ENCODE measurements around the gene SBK2.
A peak's percentile ranks its signal among the peaks of the same experiment; 100 is the strongest.

SBK2 gene

GRCh38 chr19:55554302-55554701 is 17.4 kb upstream of the SBK2 start:
- no peak for DNase-seq (ENCODE audit: low read depth, low spot score)

GRCh38 chr19:55553217-55554182 is 16.6 kb upstream of the SBK2 start:
- peak; percentile 43 for DNase-seq (ENCODE audit: low read depth, low spot score)

DNA sequence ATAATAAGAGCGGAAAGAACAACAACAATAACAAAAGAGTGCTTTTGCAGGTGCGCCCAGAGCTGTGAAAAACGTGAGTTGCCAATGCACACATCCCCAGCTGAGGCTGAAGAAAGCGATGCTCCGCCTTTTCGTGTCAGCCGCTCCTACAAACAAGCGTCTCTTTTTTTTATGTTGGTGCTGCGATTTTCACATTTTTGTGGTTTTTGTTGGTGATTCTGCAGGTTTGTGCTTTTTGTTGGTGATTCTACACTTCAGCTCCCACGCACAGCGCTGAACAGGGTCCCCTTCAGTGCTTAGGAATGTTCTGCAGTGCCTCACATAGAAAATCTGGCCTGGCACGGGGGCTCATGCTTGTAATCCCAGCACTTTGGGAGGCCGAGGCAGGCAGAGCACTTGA is 15.7 kb upstream of the SBK2 start:
- DNase-seq (ENCODE audit: low read depth, low spot score): peak; percentile 97

DNA sequence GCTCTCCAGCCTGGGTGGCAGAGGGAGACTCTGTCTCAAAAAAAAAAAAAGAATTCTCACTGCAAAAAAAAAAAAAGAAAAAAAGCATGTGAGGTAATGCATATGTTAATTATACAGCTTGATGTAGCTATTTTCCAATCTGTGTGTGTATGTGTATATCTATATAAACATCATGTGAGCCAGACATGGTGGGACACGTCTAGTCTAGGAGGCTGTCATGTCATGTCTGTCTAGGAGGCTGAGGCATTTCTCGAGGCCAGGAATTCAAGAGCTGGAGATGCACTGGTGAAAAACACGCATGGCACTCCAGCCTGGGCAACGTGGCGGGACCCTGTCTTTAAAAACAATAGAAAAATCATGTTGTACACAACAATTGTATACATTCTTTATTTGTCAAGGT is 15.3 kb upstream of the SBK2 start:
- no peak for DNase-seq (ENCODE audit: low read depth, low spot score)

DNA sequence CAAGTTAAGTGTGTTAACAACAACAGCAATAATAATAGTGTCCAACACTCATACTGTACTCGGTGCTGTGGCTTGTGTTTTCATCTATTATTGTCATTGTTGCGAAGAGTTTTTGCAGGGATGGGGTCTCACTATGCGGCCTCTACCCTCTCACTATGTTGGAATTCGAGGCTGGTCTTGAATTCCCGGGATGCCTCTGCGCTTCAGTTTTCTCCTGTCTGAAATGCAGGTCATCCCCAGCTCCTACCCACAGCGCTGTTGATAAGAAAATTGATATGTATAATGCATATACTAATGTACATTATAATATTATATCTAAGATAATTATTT is 13.4 kb upstream of the SBK2 start:
- DNase-seq (ENCODE audit: low read depth, low spot score): peak; percentile 59

DNA sequence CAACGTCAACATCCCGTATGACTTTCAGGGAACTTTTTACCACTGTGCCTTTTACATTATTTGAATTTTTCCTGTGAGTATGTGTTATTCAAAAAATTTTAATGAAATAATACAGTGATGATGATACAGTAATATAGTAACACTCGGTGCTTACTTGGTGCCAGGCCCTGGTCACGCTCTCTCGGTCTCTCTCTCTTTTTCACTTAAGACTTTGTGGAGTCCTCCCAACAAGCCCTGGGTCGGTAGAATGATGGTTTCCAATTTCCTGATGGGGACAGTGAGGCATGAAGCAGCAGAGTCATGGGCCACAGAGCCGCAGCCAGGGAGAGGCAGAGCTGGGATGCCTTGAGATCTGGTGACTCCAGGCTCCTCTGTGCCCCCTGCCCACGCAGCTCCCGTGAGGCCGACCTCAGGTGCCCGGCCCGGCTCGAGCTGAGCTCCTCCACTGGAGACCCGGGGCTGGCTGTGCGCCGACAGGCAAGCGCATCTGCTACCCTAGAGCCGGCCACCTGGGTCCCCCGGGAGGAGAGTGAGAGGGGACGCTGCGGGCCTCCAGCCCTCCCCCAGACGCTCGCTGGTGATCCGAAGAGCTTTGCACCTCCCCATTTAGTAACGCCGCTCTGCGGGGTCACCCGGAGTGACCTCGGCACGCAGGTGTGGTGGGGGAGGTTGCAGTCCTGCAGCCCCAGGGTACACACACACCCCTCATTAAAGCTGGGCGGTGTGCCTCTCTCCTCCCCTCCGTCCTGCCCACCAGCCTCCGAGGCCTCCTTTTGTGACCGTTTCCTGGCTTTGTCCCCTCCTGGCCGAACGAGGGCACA is 12.8 kb upstream of the SBK2 start:
- peak; percentile 80 for DNase-seq (ENCODE audit: low read depth, low spot score)

- peak; percentile 66 for DNase-seq (ENCODE audit: low read depth, low spot score)
Observed at GRCh38 chr19:55546822-55547614, 10.1 kb upstream of the SBK2 start.

DNA sequence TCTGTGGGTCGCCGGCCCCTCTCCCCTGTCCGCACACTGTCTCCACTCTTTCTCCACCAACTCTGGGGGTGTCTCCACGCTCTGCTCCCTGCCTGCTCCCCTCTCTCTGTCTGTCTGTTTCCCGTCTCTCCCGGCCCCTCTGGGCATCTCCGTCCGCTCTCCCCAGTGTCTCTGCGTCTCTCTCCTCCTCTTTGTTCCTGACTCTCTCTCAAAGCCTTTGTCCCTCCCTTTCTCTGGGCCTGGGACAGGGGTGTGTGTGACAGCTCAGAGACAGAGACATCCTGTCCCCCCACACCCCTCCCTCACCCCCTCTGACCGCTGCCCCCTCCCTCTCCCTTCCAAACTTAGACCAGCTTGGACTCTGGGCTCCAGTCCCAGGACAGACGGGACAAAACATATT is 9.1 kb upstream of the SBK2 start:
- DNase-seq (ENCODE audit: low read depth, low spot score): no peak

- no peak for DNase-seq (ENCODE audit: low read depth, low spot score)
Observed at GRCh38 chr19:55545443-55545842, 8.5 kb upstream of the SBK2 start, which contains the start of gene SBK3. Gene SBK3 (minus strand): TSS chr19:55545543. CDS start chr19:55545543, 0 bp downstream.

GRCh38 chr19:55544776-55545439 is 8.0 kb upstream of the SBK2 start:
- DNase-seq (ENCODE audit: low read depth, low spot score): no peak

DNA sequence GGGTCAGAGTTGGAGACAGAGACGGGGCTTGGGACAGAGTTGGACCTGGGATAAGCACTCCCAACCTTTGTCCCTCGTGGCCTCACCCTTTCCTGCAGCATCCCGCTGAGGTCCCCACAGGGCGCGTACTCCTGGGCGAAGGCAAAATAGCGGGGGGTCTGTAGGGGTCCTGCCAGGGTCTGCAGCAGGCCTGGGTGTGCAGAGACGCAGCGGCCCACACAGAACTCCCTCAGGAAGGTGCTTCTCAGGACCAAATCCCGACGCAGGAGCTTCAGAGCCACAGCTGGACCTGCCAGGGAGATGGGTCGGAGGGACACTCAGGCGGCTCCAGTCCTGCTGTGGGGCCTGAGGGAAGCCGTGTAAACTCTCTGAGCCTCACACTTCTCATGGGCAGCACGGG is 7.1 kb upstream of the SBK2 start:
- DNase-seq (ENCODE audit: low read depth, low spot score): no peak

DNA sequence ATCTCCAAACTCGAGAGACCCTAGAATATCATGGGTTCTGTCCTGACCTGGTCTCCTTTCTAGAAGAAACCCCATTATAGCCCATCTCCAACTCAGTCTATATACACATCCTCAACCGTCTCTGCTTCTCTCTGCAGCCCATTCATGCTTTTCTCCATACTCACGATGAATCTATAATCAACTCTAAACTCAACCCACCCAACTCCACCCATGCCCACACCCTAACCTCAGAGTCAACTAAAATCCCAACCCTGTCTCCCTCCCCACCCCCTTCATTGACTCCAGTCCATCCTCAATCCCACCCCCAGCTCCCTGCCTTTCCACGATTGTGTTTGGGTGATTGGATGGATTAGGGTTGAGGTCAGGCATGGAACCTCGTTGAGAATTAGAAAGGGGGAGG is 6.6 kb upstream of the SBK2 start:
- DNase-seq (ENCODE audit: low read depth, low spot score): no peak

DNA sequence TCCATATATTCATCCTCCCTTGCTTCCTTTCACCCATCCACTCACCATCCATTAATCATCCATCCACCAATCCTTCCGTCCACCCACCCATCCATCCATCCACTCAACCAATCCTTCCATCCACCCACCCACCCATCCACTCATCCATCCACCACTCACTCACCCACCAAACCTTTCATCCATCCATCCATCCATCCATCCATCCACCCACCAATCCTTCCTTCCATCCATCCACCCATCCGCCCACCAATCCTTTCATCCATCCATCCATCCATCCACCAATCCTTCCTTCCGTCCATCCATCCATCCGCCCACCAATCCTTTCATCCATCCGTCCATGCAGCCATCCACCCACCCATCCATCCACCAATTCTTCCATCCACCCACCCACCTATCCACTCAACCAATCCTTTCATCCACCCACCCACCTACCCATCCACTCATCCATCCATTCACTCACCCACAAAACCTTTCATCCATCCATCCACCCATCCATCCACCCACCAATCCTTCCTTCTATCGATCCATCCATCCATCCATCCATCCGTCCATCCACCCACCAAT is 5.4 kb upstream of the SBK2 start:
- no peak for DNase-seq (ENCODE audit: low read depth, low spot score)

DNA sequence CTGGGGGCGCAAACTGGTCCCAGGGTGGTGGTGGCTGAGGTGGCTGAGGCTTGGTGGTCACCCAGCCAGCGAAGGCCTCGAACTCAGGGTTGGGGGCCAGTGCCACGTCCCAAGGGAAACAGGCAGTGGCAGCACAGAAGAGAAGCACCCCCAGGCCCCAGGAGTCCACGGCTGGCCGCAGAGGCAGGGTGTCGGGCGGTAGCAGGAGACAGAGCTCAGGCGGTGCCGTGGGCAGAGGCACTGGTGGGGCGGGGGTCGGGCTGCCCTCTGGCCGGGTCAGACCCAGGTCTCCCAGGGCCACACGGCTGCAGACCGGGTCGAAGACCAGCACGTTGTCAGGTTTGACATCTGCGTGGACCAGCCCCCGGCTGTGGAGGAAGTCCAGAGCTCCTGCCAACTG is 4.2 kb upstream of the SBK2 start:
- DNase-seq (ENCODE audit: low read depth, low spot score): no peak

DNA sequence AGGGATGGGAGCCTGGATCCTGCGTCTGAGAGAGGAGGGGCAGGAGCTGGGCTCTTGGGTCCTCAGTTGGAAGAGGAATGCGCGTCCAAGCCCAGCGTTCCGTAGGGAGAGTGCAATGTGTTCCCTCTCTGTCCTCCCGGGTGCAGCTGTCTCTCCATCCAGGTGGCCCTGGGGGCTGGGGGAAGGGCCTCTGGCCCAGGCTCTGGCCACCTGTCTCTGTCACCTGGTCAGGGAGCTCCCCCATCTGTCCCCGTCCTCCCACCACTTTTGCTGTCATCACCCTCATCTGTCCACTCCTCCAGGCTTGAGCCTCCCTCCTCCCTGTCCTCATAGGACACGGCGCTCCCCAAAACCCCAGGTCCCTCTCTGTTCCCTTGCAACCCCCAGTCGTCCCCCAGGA is 3.7 kb upstream of the SBK2 start:
- DNase-seq (ENCODE audit: low read depth, low spot score): no peak

DNA sequence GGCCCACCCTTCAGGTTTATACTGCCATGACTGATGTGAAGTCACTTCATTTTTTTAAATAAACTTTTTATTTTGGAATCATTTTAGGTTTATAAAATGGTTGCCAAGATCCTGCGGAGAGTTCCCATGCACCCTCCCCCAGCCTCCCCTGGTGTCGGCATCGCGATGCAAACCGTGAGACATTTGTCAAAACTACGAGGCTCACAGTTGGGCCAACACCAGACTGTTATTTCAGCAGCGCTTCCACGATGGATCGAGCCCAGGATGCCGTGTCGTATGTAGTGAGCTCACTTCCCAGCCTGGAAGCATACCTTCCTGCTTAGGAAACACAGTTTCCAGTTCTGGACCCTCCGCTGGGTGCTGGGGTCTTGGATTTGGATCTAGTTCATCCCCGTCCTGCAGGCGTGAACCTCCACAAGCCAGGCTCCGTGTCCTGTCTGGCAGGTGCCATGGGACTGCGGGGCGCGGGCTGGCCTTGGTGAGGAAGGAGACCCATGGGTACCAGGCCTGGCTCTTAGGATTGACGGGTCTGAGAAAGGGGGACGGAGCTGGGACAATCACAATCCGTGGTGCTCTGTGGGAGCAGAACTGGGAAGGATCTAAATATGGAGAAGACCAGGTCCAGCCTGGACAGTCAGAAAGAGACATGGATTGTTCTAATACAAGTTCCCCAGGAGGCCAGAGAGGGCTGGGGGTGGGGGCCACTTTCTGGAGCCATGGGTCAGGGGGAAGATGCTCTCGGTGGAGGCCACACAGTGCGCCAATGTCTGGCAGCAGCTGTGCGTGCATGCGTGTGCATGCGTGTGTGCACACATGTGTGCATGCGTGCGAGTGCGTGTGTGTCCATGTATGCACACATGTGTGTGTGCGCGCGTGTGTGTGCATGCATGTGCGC is 2.4 kb upstream of the SBK2 start:
- no peak for DNase-seq (ENCODE audit: low read depth, low spot score)

DNA sequence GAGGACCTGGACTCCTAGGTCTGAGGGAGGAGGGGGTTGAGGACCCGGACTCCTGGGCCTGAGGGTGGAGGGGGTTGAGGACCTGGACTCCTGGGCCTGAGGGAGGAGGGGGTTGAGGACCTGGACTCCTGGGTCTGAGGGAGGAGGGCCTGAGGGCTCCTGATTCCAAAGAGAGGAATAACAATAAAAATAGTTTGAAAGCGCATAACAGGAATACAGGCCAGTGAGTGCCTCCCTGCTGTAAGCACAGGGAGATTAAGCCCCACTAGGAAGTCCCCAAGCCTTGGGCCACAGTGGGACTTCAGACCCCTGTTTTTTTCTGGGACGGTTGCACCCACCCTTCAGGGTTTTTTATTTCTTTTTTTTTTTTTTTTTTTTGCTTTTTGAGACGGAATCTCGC is 1.2 kb upstream of the SBK2 start:
- no peak for DNase-seq (ENCODE audit: low read depth, low spot score)

- DNase-seq (ENCODE audit: low read depth, low spot score): peak; percentile 37
Observed at GRCh38 chr19:55537741-55538111, 793 bp upstream of the SBK2 start.

DNA sequence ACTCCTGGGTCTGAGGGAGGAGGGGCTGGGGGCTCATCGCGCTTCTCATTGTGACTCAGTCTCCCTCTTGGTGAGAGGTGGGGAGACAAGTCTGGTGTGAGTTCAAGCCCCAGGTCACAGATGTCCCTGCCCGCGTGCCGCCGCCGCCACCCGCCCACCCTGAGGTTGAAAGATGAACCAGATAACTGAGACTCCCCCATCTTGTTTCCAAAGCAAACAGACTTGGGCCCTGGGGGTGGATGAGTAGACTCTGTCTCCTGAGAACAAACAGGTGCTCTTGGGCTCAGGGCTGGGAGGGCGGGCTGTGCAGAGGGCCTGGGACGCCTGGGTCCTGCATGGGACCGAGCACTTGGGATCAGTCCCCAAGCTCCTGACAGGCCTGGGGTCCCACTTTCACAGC is 567 bp downstream of the SBK2 start:
- DNase-seq (ENCODE audit: low read depth, low spot score): no peak

GRCh38 chr19:55535965-55536350 is 975 bp downstream of the SBK2 start:
- DNase-seq (ENCODE audit: low read depth, low spot score): no peak

All from astrocyte of the hippocampus (primary cell).